Lung (tissue), 12 donors: ENCODE data around the gene SLC9C2. TPM values are rescaled to one million over a fixed set of nuclear protein-coding genes. Genes with fewer than 3 reads are reported as not detected.

Source experiments
- ATAC-seq: fragments of 200-7000 bp; cut with Tn5 transposase; one replicate; pipeline ENCODE4 v1.9.1; 2020; ENCODE audit warnings: moderate number of reproducible peaks; ENCODE audit not compliant: insufficient read depth, low FRiP score
- DNase-seq, 3 donors: peaks; one replicate each; pipeline ENCODE4 v3.0.0-alpha.2; 2013 to 2017
- H3K27ac ChIP-seq, 2 donors: one replicate each; pipeline ENCODE4 v1.5.1; 2013; ENCODE audit warnings: mild to moderate bottlenecking in 2 of 2, moderate library complexity in 2 of 2, control low read depth in 1 of 2, inconsistent platforms in 1 of 2, low read depth in 1 of 2, low read length in 1 of 2
- H3K27me3 ChIP-seq, 3 donors: one replicate each; pipeline ENCODE4 v1.5.1; 2013; ENCODE audit warnings: low read length in 2 of 3; ENCODE audit not compliant: control insufficient read depth in 3 of 3, insufficient read depth in 3 of 3
- H3K36me3 ChIP-seq, 4 donors: one replicate each; pipeline ENCODE4 v1.5.1; 2013; ENCODE audit warnings: low read length in 4 of 4, mild to moderate bottlenecking in 1 of 4, moderate library complexity in 1 of 4; ENCODE audit not compliant: control insufficient read depth in 4 of 4, insufficient read depth in 4 of 4
- H3K4me1 ChIP-seq, 5 donors: one replicate each; pipeline ENCODE4 v1.5.1; 2013; ENCODE audit warnings: low read length in 5 of 5, mild to moderate bottlenecking in 2 of 5, moderate library complexity in 1 of 5; ENCODE audit not compliant: control insufficient read depth in 5 of 5, insufficient read depth in 5 of 5
- H3K4me3 ChIP-seq: one replicate; pipeline ENCODE4 v1.5.1; 2013; ENCODE audit warnings: mild to moderate bottlenecking, control low read depth, moderate library complexity
- H3K9ac ChIP-seq, 2 donors: one replicate each; pipeline ENCODE4 v1.5.1; 2013; ENCODE audit warnings: low read length in 2 of 2, control low read depth in 1 of 2; ENCODE audit not compliant: insufficient read depth in 1 of 2
- H3K9me3 ChIP-seq, 4 donors: one replicate each; pipeline ENCODE4 v1.5.1; 2013; ENCODE audit warnings: low read length in 3 of 4, mild to moderate bottlenecking in 1 of 4, moderate library complexity in 1 of 4; ENCODE audit not compliant: control insufficient read depth in 4 of 4, insufficient read depth in 3 of 4
- CTCF ChIP-seq: IDR thresholded peaks from 2 replicates; pipeline ENCODE4 v1.5.1; 2012; ENCODE audit warnings: mild to moderate bottlenecking; ENCODE audit errors: control extremely low read depth, extremely low read depth
- WGBS, 2 donors: extraction: QIAGEN DNeasy Blood & Tissue Kit; methylation state at CpG; one replicate each; pipeline ENCODE4 v1.1.7; 2013; 5-methylcytosine and 5-hydroxymethylcytosine counted together
- polyA plus RNA-seq, 2 donors: library from polyadenylated mRNA; stranded (reverse); fragments of 200-250 nt; gene quantifications; one replicate each; pipeline ENCODE4 v1.2.1, GENCODE V29; 2013
- total RNA-seq, 2 donors: library from RNA; depleted of rRNA in 1 of 2; stranded (reverse); fragments of >200 nt in 1 of 2; gene quantifications; one replicate each; pipeline ENCODE4 v1.2.1, GENCODE V29; 2014 to 2021
- donor health status: control.
- donor health status: control.
- donor health status: Bipolar disorder and iron deficiency.
- donor health status: healthy.
- donor health status: DM: yes; HTN: yes; CAD: no.

SLC9C2 gene
- total and polyA plus RNA-seq, 4 donors: 0.05 to 0.98 (median 0.60) TPM

- peaks cover 0 to 3% (median 0%) of the 10 kb centered on the region in 4 donors for H3K9me3 ChIP-seq
- no peak overlapping the region for H3K4me3 ChIP-seq
- TF ChIP-seq CTCF: no peak
- DNase-seq (no peak), ATAC-seq (no peak)
- no peak overlapping the region for H3K9ac ChIP-seq
- no peak overlapping the region for H3K27ac ChIP-seq
- no peaks in the 10 kb centered on the region for H3K36me3 ChIP-seq
- H3K27me3 ChIP-seq: no peaks in the 10 kb centered on the region
- 81 to 88% methylated on average over 1 of the region's 1 CpG for WGBS, 2 donors
- H3K4me1 ChIP-seq: no peaks in the 10 kb centered on the region
Observed at GRCh38 chr1:173561263-173561662, 41.6 kb downstream of the SLC9C2 start.

DNA sequence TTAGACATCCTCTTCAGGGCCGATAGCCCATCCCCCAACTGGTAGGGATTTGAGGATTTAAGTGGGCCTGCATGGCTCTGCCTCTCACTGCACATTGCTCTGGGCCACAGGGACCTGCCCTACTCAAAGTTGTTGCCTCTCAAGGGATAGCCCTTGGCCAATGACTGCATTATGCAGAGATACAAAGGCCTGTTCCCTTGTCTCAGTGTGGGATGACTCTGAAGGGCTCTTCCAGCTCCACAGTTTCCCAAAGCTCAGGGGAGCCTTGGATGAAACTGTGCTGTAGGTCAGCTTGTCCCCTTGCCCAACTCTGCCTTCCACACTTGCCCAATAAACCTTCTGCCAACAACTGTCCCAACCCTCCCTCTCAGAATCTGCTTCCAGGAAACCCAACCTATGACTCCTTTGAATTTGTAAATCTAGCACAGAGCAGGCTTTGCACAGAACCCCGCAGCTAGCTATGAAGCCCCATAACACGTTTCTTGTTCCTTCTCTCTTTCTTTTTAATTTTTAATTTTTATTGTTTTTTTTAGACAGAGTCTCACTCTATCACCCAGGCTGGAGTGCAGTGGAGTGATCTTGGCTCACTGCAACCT lies 42.5 kb downstream of the SLC9C2 start:
- Histone ChIP-seq H3K27ac (no peak overlapping the region), H3K4me3 (no peak overlapping the region), H3K4me1 (no peaks in the 10 kb centered on the region), H3K36me3 (no peaks in the 10 kb centered on the region), H3K9me3 (peaks cover 0 to 3% (median 0%) of the 10 kb centered on the region in 4 donors), H3K9ac (no peak overlapping the region), H3K27me3 (no peaks in the 10 kb centered on the region)
- no peak for ATAC-seq
- 90 to 96% methylated on average over 3 of the region's 3 CpGs for WGBS, 2 donors
- no peak for DNase-seq
- TF ChIP-seq CTCF: no peak

DNA sequence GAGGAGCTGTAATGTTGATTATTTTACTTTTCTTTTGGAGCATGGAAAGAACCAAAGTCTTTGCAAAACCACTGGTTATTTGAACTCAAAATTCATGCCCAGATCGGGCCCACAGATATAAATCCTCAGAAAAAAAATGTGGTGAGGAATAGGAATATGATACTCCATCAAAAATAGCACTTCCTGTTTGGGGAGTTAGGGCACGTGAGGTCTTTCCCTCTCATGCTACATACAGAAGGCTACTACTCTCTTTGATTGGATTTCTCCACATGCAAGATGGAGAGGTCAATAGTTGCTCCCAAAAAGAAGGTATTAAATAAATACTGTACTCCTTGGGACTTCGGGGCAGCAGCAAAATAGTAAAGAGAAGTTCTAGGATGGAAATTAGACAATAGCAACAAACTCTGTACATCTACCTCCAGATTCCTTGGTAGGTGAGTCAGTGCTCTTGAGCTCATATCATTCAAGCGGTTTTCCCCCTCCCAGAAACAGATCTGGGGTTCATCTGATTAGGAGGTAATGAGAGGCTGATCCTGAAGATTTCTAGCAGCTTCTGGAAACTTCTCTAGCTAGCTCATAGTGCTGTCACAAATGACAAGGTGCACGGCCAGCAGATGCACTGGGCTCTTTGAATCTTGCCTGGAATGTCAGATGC lies 47.1 kb downstream of the SLC9C2 start:
- Histone ChIP-seq H3K4me3 (no peak overlapping the region), H3K36me3 (no peaks in the 10 kb centered on the region), H3K27me3 (no peaks in the 10 kb centered on the region), H3K9ac (no peak overlapping the region), H3K27ac (no peak overlapping the region), H3K4me1 (no peaks in the 10 kb centered on the region), H3K9me3 (no peaks in the 10 kb centered on the region)
- ATAC-seq: no peak
- WGBS, 2 donors: 71 to 77% methylated on average over 5 of the region's 5 CpGs
- TF ChIP-seq CTCF: no peak
- no peak for DNase-seq
